Heart left ventricle (tissue), 16 donors: ENCODE data around the gene FCRL5. TPM values are rescaled to one million over a fixed set of nuclear protein-coding genes. Genes with fewer than 3 reads are reported as not detected.

Experiments
- ATAC-seq, 4 donors: fragments of 200-7000 bp; cut with Tn5 transposase; one replicate each; pipeline ENCODE4 v1.9.1; 2020 to 2022; ENCODE audit warnings: moderate library complexity in 4 of 4, mild to moderate bottlenecking in 3 of 4, moderate number of reproducible peaks in 1 of 4
- DNase-seq, 5 donors: peaks; one replicate each; pipeline ENCODE4 v3.0.0-alpha.2; 2020
- H3K27ac ChIP-seq, 12 donors: fragments of 200-600 bp; sonication (generic) in 4 of 12; one replicate each; pipeline versions ENCODE4 v1.5.0 to v1.8.0; 2016 to 2022; ENCODE audit warnings: mild to moderate bottlenecking in 2 of 12
- H3K27me3 ChIP-seq, 9 donors: fragments of 200-600 bp; sonication (generic) in 2 of 9; one replicate each; pipeline versions ENCODE4 v1.5.1 to v1.8.0; 2016 to 2022; ENCODE audit warnings: mild to moderate bottlenecking in 3 of 9
- H3K36me3 ChIP-seq, 9 donors: fragments of 200-600 bp; sonication (generic) in 2 of 9; one replicate each; pipeline versions ENCODE4 v1.5.0 to v1.8.0; 2018 to 2022; ENCODE audit warnings: mild to moderate bottlenecking in 2 of 9
- H3K4me1 ChIP-seq, 12 donors: fragments of 200-600 bp; sonication (generic) in 4 of 12; one replicate each; pipeline versions ENCODE4 v1.5.0 to v1.8.0; 2016 to 2022; ENCODE audit warnings: mild to moderate bottlenecking in 3 of 12
- H3K4me3 ChIP-seq, 12 donors: fragments of 200-600 bp; sonication (generic) in 4 of 12; one replicate each; pipeline versions ENCODE4 v1.5.0 to v1.8.0; 2017 to 2022; ENCODE audit warnings: mild to moderate bottlenecking in 9 of 12, moderate library complexity in 4 of 12
- H3K9me3 ChIP-seq, 12 donors: fragments of 200-600 bp; sonication (generic) in 4 of 12; one replicate each; pipeline versions ENCODE4 v1.5.0 to v1.8.0; 2016 to 2022; ENCODE audit warnings: mild to moderate bottlenecking in 1 of 12
- POLR2A ChIP-seq, 2 donors: fragments of 450-650 bp; IDR thresholded peaks; one replicate each; pipeline ENCODE4 v1.6.1; 2017; ENCODE audit warnings: antibody characterized with exemption in 2 of 2, mild to moderate bottlenecking in 2 of 2, moderate library complexity in 2 of 2
- WGBS, 4 donors: extraction: QIAGEN DNeasy Blood & Tissue Kit in 2 of 4; methylation state at CpG; one replicate each; pipeline versions ENCODE4 v1.1.5 to v1.1.7; 2013 to 2018; 5-methylcytosine and 5-hydroxymethylcytosine counted together
- intact Hi-C, 10 donors: fragments of 100-400 bp; cut with DNase I; formaldehyde crosslinking; loops; one replicate each; pipeline versions ENCODE4 v1.11.1 to v1.14.2; 2022
- polyA plus RNA-seq, 2 donors: library from polyadenylated mRNA; stranded (reverse); fragments of 200-250 nt; gene quantifications; one replicate each; pipeline ENCODE4 v1.2.3, GENCODE V29; 2013
- total RNA-seq, 9 donors: library from RNA; depleted of rRNA in 2 of 9; stranded (reverse); fragments of >200 nt in 2 of 9; fragmentation: NEBNext Ultra II Directional in 3 of 9; extraction: Animal tissue kit (Norgen Biotek cat#: 25700) in 3 of 9; gene quantifications; one replicate each; pipeline versions ENCODE4 v1.1.0 to v1.2.4, GENCODE V29; 2016 to 2023
- TF ChIP-seq, protein P1 (sequence below), 12 donors: fragments of 200-600 bp; sonication (generic) in 4 of 12; IDR thresholded peaks; one replicate each; pipeline versions ENCODE4 v1.5.0 to v1.8.0; 2018 to 2022; ENCODE audit warnings: antibody characterized with exemption in 12 of 12, mild to moderate bottlenecking in 5 of 12
- donor health status: ischemic (EF 13 %, LVEDD 7.1; RV severe dilation, severe dysfunction).
- donor health status: healthy with polysubstance abuse.
- donor health status: DM: no; HTN: yes; CAD: no.
- donor health status: DM: no; HTN: no; CAD: no.
- donor health status: ischemic (EF 25% LVEDD 6.9; RV normal size, moderate dysfunction).
- donor health status: ischemic (EF 25% LVEDD 5.7; RV mildly dilated, moderate dysfunction).
- donor health status: healthy.
- donor health status: DM: yes; HTN: yes; CAD: no.
- donor health status: ischemic (EF 35%, LVEDD 5.7; RV mildly dilated, moderate dysfunction).
- donor health status: nonischemic (EF 11% LVEDD 7.7; RV severe dilation, severe dysfunction).
- donor health status: DM: yes; HTN: yes; CAD: no.
- donor health status: PGD.
- donor health status: ischemic (EF 29% LVEDD 5.4; RV normal size, mild dysfunction).
- donor health status: nonischemic (EF 23%, LVEDD 6.1; RV moderate dilation, normal function).

FCRL5 gene
- total and polyA plus RNA-seq, 11 donors, result 0.04 to 0.32 (median 0.08) TPM; not detected in 7

DNA sequence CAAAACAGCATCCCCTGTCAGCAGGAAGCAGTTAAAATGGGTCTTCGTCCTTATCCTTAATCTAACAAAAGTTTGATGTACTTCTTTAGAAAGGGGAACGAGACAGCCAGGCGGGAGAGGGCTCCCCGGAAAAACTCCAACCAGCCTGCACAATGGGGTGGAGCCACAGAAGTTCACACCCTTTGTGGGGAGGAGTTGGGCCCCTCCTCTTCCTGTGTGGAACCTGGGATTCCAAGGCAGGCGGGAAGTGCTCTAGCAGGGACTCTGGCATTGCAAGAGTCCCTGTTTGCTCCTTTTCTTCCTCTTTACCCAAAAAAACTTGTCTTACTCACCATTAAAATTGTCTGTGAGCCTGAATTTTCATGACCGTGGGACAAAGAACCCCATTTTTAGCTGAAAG is 47.7 kb downstream of the FCRL5 start:
- Histone ChIP-seq H3K4me3 (no peak overlapping the region), H3K27ac (no peak overlapping the region), H3K27me3 (peaks cover 0 to 14% (median 0%) of the 10 kb centered on the region in 9 donors), H3K4me1 (no peaks in the 10 kb centered on the region), H3K9me3 (no peaks in the 10 kb centered on the region), H3K36me3 (no peaks in the 10 kb centered on the region)
- DNase-seq (no peak), ATAC-seq (no peak)
- 62 to 85% (median 69%) methylated on average over 6 of the region's 6 CpGs for WGBS, 4 donors
- intact Hi-C loops, result no loop called here
- TF ChIP-seq, protein P1, sequence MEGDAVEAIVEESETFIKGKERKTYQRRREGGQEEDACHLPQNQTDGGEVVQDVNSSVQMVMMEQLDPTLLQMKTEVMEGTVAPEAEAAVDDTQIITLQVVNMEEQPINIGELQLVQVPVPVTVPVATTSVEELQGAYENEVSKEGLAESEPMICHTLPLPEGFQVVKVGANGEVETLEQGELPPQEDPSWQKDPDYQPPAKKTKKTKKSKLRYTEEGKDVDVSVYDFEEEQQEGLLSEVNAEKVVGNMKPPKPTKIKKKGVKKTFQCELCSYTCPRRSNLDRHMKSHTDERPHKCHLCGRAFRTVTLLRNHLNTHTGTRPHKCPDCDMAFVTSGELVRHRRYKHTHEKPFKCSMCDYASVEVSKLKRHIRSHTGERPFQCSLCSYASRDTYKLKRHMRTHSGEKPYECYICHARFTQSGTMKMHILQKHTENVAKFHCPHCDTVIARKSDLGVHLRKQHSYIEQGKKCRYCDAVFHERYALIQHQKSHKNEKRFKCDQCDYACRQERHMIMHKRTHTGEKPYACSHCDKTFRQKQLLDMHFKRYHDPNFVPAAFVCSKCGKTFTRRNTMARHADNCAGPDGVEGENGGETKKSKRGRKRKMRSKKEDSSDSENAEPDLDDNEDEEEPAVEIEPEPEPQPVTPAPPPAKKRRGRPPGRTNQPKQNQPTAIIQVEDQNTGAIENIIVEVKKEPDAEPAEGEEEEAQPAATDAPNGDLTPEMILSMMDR (IDR thresholded peaks at IDR 0.05), result no peak
- no peak for TF ChIP-seq POLR2A (IDR thresholded peaks at IDR 0.05)

GRCh38 chr1:157499521-157499920 is 52.8 kb downstream of the FCRL5 start:
- no peak overlapping the region for H3K4me3 ChIP-seq
- no peaks in the 10 kb centered on the region for H3K36me3 ChIP-seq
- TF ChIP-seq, protein P1 (IDR thresholded peaks at IDR 0.05), result no peak
- TF ChIP-seq POLR2A (IDR thresholded peaks at IDR 0.05), result no peak
- intact Hi-C loops, result loop anchor here in 2 of 10 donors (5.0 to 10.0 kb wide), 2 partner anchors 187 to 405 kb away; partner anchors contain the start of gene ETV3L (in 2 of the 2)
- no peak for ATAC-seq
- no peak for DNase-seq
- WGBS, 4 donors, result 77 to 85% (median 84%) methylated on average over 8 of the region's 8 CpGs
- no peaks in the 10 kb centered on the region for H3K4me1 ChIP-seq
- H3K9me3 ChIP-seq, result peaks cover 0 to 6% (median 0%) of the 10 kb centered on the region in 12 donors
- peaks cover 0 to 18% (median 0%) of the 10 kb centered on the region in 9 donors for H3K27me3 ChIP-seq
- H3K27ac ChIP-seq, result no peak overlapping the region

GRCh38 chr1:157498736-157499090 is 53.6 kb downstream of the FCRL5 start:
- peaks cover 0 to 24% (median 4%) of the 10 kb centered on the region in 9 donors for H3K27me3 ChIP-seq
- intact Hi-C loops, result loop anchor here in 2 of 10 donors (5.0 to 10.0 kb wide), 2 partner anchors 186 to 404 kb away; partner anchors contain the start of gene ETV3L (in 2 of the 2)
- peaks cover 0 to 6% (median 0%) of the 10 kb centered on the region in 12 donors for H3K9me3 ChIP-seq
- ATAC-seq (no peak), DNase-seq (no peak)
- WGBS, 4 donors, result 69 to 80% (median 73%) methylated on average over 2 of the region's 2 CpGs
- no peaks in the 10 kb centered on the region for H3K36me3 ChIP-seq
- H3K4me1 ChIP-seq, result no peaks in the 10 kb centered on the region
- H3K27ac ChIP-seq, result no peak overlapping the region
- H3K4me3 ChIP-seq, result no peak overlapping the region
- no peak for TF ChIP-seq POLR2A (IDR thresholded peaks at IDR 0.05)

DNA sequence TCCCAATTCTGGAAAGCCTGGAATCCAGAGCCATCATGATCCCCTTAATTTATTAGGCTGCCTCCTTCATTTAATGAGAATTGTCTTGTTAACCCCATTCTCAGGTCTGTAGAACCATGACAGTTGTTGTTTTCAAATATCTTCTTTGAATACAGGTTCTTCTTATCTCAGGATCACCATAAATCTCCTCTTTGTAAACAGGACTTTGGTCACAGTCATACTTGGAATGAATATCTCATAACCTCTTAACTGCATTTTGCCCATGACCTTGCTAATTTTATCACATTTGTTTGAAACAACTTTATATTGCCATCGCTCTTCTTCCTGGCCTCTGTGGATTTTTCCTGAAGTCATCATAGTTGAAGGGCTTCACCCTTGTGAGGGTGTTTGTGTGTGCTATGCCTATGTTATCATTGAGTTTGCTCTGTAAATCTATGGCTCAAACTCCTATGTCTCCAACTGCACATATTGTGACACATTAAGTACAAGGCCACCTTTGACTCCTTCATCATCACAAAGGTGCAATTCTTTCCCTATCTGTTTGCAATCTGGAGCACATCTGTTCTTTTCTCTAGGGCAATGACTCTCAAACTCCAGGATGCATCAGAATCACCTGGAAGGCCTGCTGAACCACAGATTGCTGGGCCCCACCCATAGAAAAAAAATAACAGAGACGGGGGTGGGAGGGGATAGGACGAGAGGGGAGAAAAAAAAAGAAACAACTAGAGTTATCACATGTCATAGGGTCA is 54.2 kb downstream of the FCRL5 start:
- DNase-seq, result no peak
- peaks cover 0 to 6% (median 0%) of the 10 kb centered on the region in 12 donors for H3K9me3 ChIP-seq
- no peaks in the 10 kb centered on the region for H3K4me1 ChIP-seq
- no peak overlapping the region for H3K27ac ChIP-seq
- H3K27me3 ChIP-seq, result peaks cover 0 to 26% (median 6%) of the 10 kb centered on the region in 9 donors
- H3K36me3 ChIP-seq, result no peaks in the 10 kb centered on the region
- WGBS, 4 donors, result 57 to 68% (median 61%) methylated on average over 3 of the region's 3 CpGs
- no peak overlapping the region for H3K4me3 ChIP-seq
- intact Hi-C loops, result loop anchor here in 2 of 10 donors (5.0 to 10.0 kb wide), 2 partner anchors 186 to 403 kb away; partner anchors contain the start of gene ETV3L (in 2 of the 2)
- TF ChIP-seq, protein P1 (IDR thresholded peaks at IDR 0.05), result no peak
- no peak for TF ChIP-seq POLR2A (IDR thresholded peaks at IDR 0.05)
- ATAC-seq, result no peak
